Kidney epithelial cell (primary cell): Measurements from ENCODE around the gene TEX35. TPM values are rescaled to one million over a fixed set of nuclear protein-coding genes. Genes with fewer than 3 reads are reported as not detected.

ENCODE experiments used
- DNase-seq: peaks from one replicate; pipeline ENCODE4 v3.0.0-alpha.2; 2010; ENCODE audit warnings: low read depth
- H3K27me3 ChIP-seq: 2 replicates; pipeline ENCODE4 v1.6.0; 2011; ENCODE audit warnings: low read length; ENCODE audit not compliant: control insufficient read depth, insufficient read depth
- H3K36me3 ChIP-seq: 2 replicates; pipeline ENCODE4 v1.5.1; 2011; ENCODE audit warnings: low read length; ENCODE audit not compliant: control insufficient read depth, insufficient read depth
- H3K4me3 ChIP-seq: 2 replicates; pipeline ENCODE4 v1.5.1; 2011; ENCODE audit warnings: low read depth, mild to moderate bottlenecking, control low read depth, low read length
- total RNA-seq: library from RNA; depleted of rRNA; stranded (reverse); fragments of >200 nt; gene quantifications from 2 replicates; pipeline ENCODE4 v1.2.3, GENCODE V29; 2015
- TF ChIP-seq, protein P1 (sequence below): IDR thresholded peaks from 2 replicates; pipeline ENCODE4 v1.5.1; 2011; ENCODE audit warnings: mild to moderate bottlenecking, moderate library complexity, low read length, control low read depth, inconsistent platforms; ENCODE audit not compliant: insufficient read depth, poor library complexity, severe bottlenecking

The TEX35 gene
- total RNA-seq, 1 donor from 2014 or later: not detected

DNA sequence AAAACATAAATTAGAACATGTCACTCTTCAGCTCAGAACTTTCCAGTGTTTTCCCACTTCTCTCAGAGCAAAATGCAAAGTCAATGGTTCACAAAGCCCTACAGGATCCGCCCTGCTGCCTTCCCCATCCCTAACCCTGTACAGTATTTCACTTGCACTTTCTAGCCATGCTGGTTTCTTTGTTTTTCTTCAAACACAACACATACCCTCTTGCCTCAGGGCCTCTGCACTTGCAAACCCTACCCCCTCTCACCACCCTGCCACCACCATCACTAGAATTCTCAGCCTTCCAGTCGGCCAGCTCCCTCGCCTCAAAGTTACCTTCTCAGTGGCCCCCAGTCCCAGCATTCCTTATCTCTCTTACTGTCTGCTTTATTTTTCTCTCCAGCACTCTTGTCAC is 17.6 kb downstream of the TEX35 start:
- H3K4me3 ChIP-seq: no peak overlapping the region
- no peaks in the 10 kb centered on the region for H3K36me3 ChIP-seq
- DNase-seq: no peak
- TF ChIP-seq, protein P1, sequence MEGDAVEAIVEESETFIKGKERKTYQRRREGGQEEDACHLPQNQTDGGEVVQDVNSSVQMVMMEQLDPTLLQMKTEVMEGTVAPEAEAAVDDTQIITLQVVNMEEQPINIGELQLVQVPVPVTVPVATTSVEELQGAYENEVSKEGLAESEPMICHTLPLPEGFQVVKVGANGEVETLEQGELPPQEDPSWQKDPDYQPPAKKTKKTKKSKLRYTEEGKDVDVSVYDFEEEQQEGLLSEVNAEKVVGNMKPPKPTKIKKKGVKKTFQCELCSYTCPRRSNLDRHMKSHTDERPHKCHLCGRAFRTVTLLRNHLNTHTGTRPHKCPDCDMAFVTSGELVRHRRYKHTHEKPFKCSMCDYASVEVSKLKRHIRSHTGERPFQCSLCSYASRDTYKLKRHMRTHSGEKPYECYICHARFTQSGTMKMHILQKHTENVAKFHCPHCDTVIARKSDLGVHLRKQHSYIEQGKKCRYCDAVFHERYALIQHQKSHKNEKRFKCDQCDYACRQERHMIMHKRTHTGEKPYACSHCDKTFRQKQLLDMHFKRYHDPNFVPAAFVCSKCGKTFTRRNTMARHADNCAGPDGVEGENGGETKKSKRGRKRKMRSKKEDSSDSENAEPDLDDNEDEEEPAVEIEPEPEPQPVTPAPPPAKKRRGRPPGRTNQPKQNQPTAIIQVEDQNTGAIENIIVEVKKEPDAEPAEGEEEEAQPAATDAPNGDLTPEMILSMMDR: no peak
- H3K27me3 ChIP-seq: no peaks in the 10 kb centered on the region

- no peak for DNase-seq
- H3K4me3 ChIP-seq: no peak overlapping the region
- TF ChIP-seq, protein P1: no peak
- no peaks in the 10 kb centered on the region for H3K27me3 ChIP-seq
- no peaks in the 10 kb centered on the region for H3K36me3 ChIP-seq
These were observed 19.0 kb downstream of the TEX35 start for GRCh38 chr1:178531887-178532286.

DNA sequence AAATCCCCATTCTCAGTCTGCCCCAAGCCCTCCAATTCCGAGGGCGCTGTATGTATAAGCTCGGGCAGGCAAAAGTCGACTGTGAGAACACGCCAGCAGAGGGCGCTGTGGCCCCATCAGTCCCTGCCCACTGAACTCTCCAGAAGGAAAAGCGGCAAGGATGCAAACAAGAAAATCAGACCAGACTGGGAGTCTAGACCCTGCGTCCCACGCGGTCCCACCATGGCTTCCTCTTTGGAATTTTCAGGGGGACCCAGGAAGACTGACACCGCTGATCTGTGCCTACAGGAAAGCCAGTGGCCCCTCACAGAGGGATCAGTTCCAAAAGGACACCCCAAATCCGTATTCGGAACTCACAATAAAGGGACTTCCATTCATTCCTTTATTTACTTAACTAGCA is 19.5 kb downstream of the TEX35 start:
- Histone ChIP-seq H3K27me3 (no peaks in the 10 kb centered on the region), H3K4me3 (no peak overlapping the region), H3K36me3 (no peaks in the 10 kb centered on the region)
- DNase-seq: no peak
- TF ChIP-seq, protein P1: peak; percentile 88

DNA sequence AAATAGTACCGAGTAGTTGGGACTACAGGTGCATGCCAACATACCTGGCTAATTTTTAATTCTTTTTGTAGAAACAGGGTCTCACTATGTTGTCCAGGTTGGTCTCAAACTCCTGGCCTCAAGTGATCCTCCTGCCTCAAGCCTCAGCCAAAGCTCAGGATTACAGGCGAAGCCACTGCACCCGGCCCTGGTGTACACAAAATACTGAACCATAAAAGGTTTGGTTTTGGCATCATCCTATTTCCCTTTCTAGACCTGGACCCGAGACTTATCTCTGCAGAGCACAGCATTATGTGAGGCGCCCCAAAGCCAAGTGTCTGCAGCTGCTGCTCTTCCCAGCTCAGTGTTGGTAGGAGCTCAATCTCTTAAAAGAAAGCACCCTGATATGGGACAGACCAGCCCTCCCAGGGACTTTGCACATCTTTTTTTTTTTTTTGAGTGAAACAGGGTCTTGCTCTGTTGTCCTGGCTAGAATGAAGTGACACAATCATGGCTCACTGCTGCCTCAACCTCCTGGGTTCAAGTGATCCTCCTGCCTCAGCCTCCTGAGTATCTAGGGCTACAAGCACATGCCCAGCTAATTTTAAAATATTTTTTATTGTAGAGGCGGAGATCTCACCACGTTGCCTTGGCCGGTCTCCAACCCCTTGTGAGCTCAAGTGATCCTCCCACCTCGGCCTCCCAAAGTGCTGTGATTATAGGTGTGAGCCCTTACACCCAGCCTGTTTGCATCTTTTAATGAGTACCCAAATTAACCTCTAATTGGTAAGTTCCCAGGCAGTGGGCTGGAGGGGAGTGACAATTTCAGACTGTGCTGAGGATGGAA is 20.4 kb downstream of the TEX35 start:
- TF ChIP-seq, protein P1: no peak
- Histone ChIP-seq H3K4me3 (no peak overlapping the region), H3K27me3 (no peaks in the 10 kb centered on the region), H3K36me3 (no peaks in the 10 kb centered on the region)
- DNase-seq: no peak

DNA sequence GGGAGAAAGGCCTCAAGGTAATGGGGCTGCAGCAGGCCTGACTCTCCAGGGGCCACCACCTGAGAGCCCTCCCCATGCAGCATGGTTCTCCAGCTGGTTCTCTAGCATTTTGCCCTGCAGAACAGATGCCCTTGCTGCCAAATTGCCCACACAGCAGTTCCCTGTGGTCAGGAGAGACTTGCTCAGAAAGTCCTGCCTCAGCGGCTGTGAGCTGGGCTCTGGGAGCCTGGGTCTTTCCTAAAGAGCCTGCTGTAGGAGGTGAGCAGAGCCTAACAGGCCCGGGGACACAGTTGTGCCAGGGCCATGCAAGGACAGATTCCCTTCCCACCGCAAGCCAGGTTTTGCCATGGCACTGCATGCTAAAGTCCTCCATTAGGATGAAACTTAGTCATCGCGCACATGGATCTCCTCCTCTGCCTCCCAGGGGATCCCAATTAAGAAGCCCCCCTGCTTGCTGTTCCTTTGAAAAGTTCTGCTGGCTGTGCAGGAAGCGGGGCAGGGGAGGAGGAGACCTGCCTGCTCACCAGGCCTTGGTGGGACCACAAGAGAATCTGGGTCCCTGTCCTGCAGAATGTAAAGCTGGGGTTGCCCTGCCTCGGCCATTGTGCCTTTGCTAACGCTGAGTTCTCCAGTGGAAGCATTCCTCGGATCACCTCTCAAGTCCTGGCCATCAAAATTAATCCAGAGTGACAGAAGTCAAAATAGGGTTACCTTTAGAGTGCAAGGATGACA is 21.4 kb downstream of the TEX35 start:
- Histone ChIP-seq H3K4me3 (no peak overlapping the region), H3K27me3 (no peaks in the 10 kb centered on the region), H3K36me3 (no peaks in the 10 kb centered on the region)
- DNase-seq: no peak
- TF ChIP-seq, protein P1: no peak
